DOHH2 (cell line): Measurements from ENCODE around the gene MAJIN.

Source experiments
- H3F3A ChIP-seq: fragments of 200-600 bp; sonication (generic), shearing (Covaris generic); 2 replicates; pipeline ENCODE4 v1.6.0; 2016; ENCODE audit warnings: antibody characterized with exemption, mild to moderate bottlenecking; ENCODE audit not compliant: control insufficient read depth, insufficient read depth
- H3K27ac ChIP-seq: fragments of 200-600 bp; sonication (generic); 2 replicates; pipeline ENCODE4 v1.5.1; 2014; ENCODE audit warnings: low read depth, mild to moderate bottlenecking, low read length, moderate library complexity
- H3K27me3 ChIP-seq: fragments of 200-600 bp; sonication (generic); 2 replicates; pipeline ENCODE4 v1.6.1; 2014; ENCODE audit warnings: mild to moderate bottlenecking, low read length, mixed read lengths; ENCODE audit not compliant: control insufficient read depth
- H3K36me3 ChIP-seq: fragments of 200-600 bp; sonication (generic); 2 replicates; pipeline ENCODE4 v1.6.1; 2014; ENCODE audit warnings: mild to moderate bottlenecking, low read length, moderate library complexity, mixed read lengths; ENCODE audit not compliant: control insufficient read depth
- H3K4me1 ChIP-seq: fragments of 200-600 bp; sonication (generic); 2 replicates; pipeline ENCODE4 v1.6.1; 2014; ENCODE audit warnings: mild to moderate bottlenecking, low read length, mixed read lengths; ENCODE audit not compliant: control insufficient read depth
- H3K4me2 ChIP-seq: fragments of 200-600 bp; sonication (generic); 2 replicates; pipeline ENCODE4 v1.6.0; 2014; ENCODE audit warnings: mild to moderate bottlenecking, low read length, moderate library complexity
- H3K4me3 ChIP-seq: fragments of 200-600 bp; sonication (generic); 2 replicates; pipeline ENCODE4 v1.5.1; 2014; ENCODE audit warnings: mild to moderate bottlenecking, low read length, mixed read lengths
- H3K79me2 ChIP-seq: fragments of 200-600 bp; sonication (generic); 2 replicates; pipeline ENCODE4 v1.6.1; 2014; ENCODE audit warnings: mild to moderate bottlenecking, low read length, mixed read lengths; ENCODE audit not compliant: control insufficient read depth
- H3K9me2 ChIP-seq: fragments of 200-600 bp; sonication (generic); replicated peaks from 2 replicates; pipeline ENCODE4 v1.6.1; 2014; ENCODE audit warnings: mild to moderate bottlenecking, low read length, mixed read lengths; ENCODE audit not compliant: control insufficient read depth
- H3K9me3 ChIP-seq: fragments of 200-600 bp; sonication (generic); 2 replicates; pipeline ENCODE4 v1.6.1; 2014; ENCODE audit warnings: antibody characterized with exemption, low read length, mixed read lengths; ENCODE audit not compliant: control insufficient read depth, insufficient read depth
- H4K20me1 ChIP-seq: fragments of 200-600 bp; sonication (generic); 2 replicates; pipeline ENCODE4 v1.6.0; 2014; ENCODE audit warnings: low read depth, mild to moderate bottlenecking, antibody characterized with exemption, low read length, moderate library complexity; ENCODE audit not compliant: control insufficient read depth, insufficient read depth
- CTCF ChIP-seq: fragments of 200-600 bp; sonication (generic); IDR thresholded peaks from one replicate; pipeline ENCODE4 v1.5.1; 2014; ENCODE audit warnings: antibody characterized with exemption, mild to moderate bottlenecking, low read depth, low read length; ENCODE audit not compliant: poor library complexity, severe bottlenecking
- EZH2phosphoT487 ChIP-seq: fragments of 200-600 bp; sonication (generic); IDR thresholded peaks from 2 replicates; pipeline ENCODE4 v1.6.1; 2017; ENCODE audit warnings: borderline replicate concordance, mild to moderate bottlenecking, antibody characterized with exemption, low read length, moderate library complexity, mixed read lengths

The MAJIN gene

GRCh38 chr11:64925536-64926436 lies 46.1 kb downstream of the MAJIN start:
- H3K79me2 ChIP-seq = no peaks in the 10 kb centered on the region
- no peaks in the 10 kb centered on the region for H3K36me3 ChIP-seq
- no peaks in the 10 kb centered on the region for H3K27me3 ChIP-seq
- no peaks in the 10 kb centered on the region for H4K20me1 ChIP-seq
- peaks cover 19% of the 10 kb centered on the region for H3K4me1 ChIP-seq
- H3K27ac ChIP-seq = no peak overlapping the region
- H3F3A ChIP-seq = no peaks in the 10 kb centered on the region
- H3K4me3 ChIP-seq = peak overlapping the region; percentile 75; the same call in 1 of the 2 replicates
- peak overlapping the region; percentile 72 for H3K4me2 ChIP-seq
- H3K9me3 ChIP-seq = no peaks in the 10 kb centered on the region
- H3K9me2 ChIP-seq = no peaks in the 10 kb centered on the region
- TF ChIP-seq CTCF = no peak
- no peak for TF ChIP-seq EZH2phosphoT487

- Histone ChIP-seq H3K27ac (no peak overlapping the region), H4K20me1 (no peaks in the 10 kb centered on the region), H3K27me3 (no peaks in the 10 kb centered on the region), H3K9me3 (no peaks in the 10 kb centered on the region), H3K9me2 (no peaks in the 10 kb centered on the region), H3K4me1 (peaks cover 27% of the 10 kb centered on the region), H3K4me3 (peak overlapping the region; percentile 75), H3K4me2 (peak overlapping the region; percentile 72), H3K36me3 (no peaks in the 10 kb centered on the region), H3F3A (no peaks in the 10 kb centered on the region), H3K79me2 (no peaks in the 10 kb centered on the region)
- TF ChIP-seq EZH2phosphoT487 (no peak), CTCF (no peak)
Measured at GRCh38 chr11:64924910-64925284, 47.0 kb downstream of the MAJIN start.

DNA sequence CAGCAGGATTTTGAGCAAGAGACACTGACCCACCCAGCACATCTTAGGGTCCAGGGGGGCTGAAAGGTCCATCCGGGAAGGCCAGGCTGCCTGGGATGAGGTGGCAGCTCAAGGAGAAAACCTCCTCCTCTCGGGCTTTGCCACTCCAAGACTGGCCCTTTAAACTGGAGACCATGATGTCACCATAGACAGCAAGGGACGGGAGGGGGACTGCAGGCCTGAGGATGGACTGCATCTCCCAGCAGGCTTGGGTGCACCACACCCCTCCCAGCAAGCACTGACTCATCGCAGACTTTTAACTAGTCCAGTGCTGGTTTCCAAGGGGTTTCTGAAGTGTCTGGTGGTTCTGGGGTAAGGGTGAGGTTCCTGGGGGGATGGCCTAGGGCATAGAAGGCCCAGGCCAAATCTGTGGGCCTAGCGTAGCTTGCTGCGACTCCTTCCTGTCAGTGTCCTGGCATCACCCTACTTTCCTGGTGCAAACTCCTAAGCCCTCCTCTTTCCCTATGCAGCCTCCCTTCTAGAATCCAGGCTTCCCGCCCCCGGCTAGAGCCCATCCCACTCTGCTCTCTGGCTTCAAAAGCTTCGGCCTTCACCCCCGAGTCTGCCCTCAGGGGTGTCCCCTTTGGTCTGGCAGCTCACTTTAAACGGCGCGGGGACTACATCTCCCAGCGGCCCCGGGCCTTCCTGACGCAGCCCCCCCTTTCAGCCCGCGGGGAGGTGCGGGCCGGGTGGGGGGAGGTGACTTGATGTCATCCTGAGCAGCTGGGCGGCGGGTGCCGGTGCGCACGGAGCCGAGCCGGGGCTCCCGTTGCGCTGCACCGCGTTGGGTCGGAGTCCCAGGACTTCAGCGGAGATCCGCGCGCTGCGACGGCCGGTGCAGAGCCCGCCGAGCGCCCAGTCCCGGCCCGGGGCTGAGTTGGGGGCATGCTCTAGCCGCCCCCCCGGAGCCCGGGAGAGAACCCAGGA lies 47.7 kb downstream of the MAJIN start, which contains the start of gene PPP2R5B:
PPP2R5B (plus strand) TSS at position 746 of the 966 bp plus-strand sequence. CDS start 1,046 bp downstream, outside the sequence.
- Histone ChIP-seq H3K4me1 (peaks cover 31% of the 10 kb centered on the region), H3K27ac (0 out of 2 replicates have a peak within 1 kb of the TSS, but pooled peaks have one; percentile 22), H3K9me3 (no peaks in the 10 kb centered on the region), H3K27me3 (no peaks in the 10 kb centered on the region), H4K20me1 (no peaks in the 10 kb centered on the region), H3K36me3 (no peaks in the 10 kb centered on the region), H3K9me2 (no peaks in the 10 kb centered on the region), H3K4me3 (peak within 1 kb of the TSS; percentile 75), H3F3A (no peaks in the 10 kb centered on the region), H3K4me2 (peak within 1 kb of the TSS; percentile 72), H3K79me2 (no peaks in the 10 kb centered on the region)
- no peak for TF ChIP-seq EZH2phosphoT487
- no peak for TF ChIP-seq CTCF
